ENCODE results near the gene ANKIB1. TPM values are rescaled to one million over a fixed set of nuclear protein-coding genes. Genes with fewer than 3 reads are reported as not detected.
A peak's percentile ranks its signal among the peaks of the same experiment; 100 is the strongest.

Gene ANKIB1
- total and polyA plus RNA-seq, 2 donors (not counting 1 experiment from before 2014, with no cell fraction given), result 53.4 to 60.4 TPM

- Histone ChIP-seq H3K4me3 (replicated peaks in 1 of 4; ENCODE audit: control extremely low read depth in 1 of 4, insufficient read depth in 1 of 4, low read depth in 3 of 4, low read length in 4 of 4) (no peak overlapping the region), H3K4me2 (ENCODE audit: extremely low read depth, insufficient read depth, low read length) (no peak overlapping the region), H3K36me3 (ENCODE audit: control insufficient read depth, insufficient read depth, low read length) (no peaks in the 10 kb centered on the region), H3K9ac (ENCODE audit: insufficient read depth, low read length) (no peak overlapping the region), H4K20me1 (ENCODE audit: control insufficient read depth, extremely low read depth, insufficient read depth, low read length) (no peaks in the 10 kb centered on the region), H2AFZ (ENCODE audit: low read length) (no peak overlapping the region), H3K4me1 (ENCODE audit: control insufficient read depth, extremely low read depth, insufficient read depth, low read length) (no peaks in the 10 kb centered on the region), H3K27me3 (ENCODE audit: control insufficient read depth, insufficient read depth, low read length) (no peaks in the 10 kb centered on the region), H3K79me2 (ENCODE audit: control insufficient read depth, insufficient read depth, low read length) (no peaks in the 10 kb centered on the region), H3K9me3 (ENCODE audit: control insufficient read depth, insufficient read depth, low read depth, low read length) (no peaks in the 10 kb centered on the region), H3K27ac (ENCODE audit: insufficient read depth, low read length) (no peak overlapping the region)
- TF ChIP-seq EZH2 (IDR thresholded peaks at IDR 0.05; ENCODE audit: low read length, missing control alignments) (no peak), CTCF (conservative IDR thresholded peaks at IDR 0.05 in 1 of 2, IDR thresholded peaks at IDR 0.05 in 1 of 2; ENCODE audit: low read depth in 1 of 2, low read length in 2 of 2) (no peak)
- DNase-seq (ENCODE audit: low read depth in 2 of 2), result peak in 1 of 2 donors; percentile 21
Observed at GRCh38 chr7:92306153-92306552, 60.4 kb downstream of the ANKIB1 start.

GRCh38 chr7:92313055-92313454 is 67.3 kb downstream of the ANKIB1 start:
- TF ChIP-seq CTCF (conservative IDR thresholded peaks at IDR 0.05 in 1 of 2, IDR thresholded peaks at IDR 0.05 in 1 of 2; ENCODE audit: low read depth in 1 of 2, low read length in 2 of 2) (no peak), EZH2 (IDR thresholded peaks at IDR 0.05; ENCODE audit: low read length, missing control alignments) (no peak)
- H3K27me3 ChIP-seq (ENCODE audit: control insufficient read depth, insufficient read depth, low read length), result no peaks in the 10 kb centered on the region
- no peak overlapping the region for H3K9ac ChIP-seq (ENCODE audit: insufficient read depth, low read length)
- no peaks in the 10 kb centered on the region for H3K79me2 ChIP-seq (ENCODE audit: control insufficient read depth, insufficient read depth, low read length)
- H3K9me3 ChIP-seq (ENCODE audit: control insufficient read depth, insufficient read depth, low read depth, low read length), result no peaks in the 10 kb centered on the region
- no peak overlapping the region for H2AFZ ChIP-seq (ENCODE audit: low read length)
- DNase-seq (ENCODE audit: low read depth in 2 of 2), result no peak
- H3K27ac ChIP-seq (ENCODE audit: insufficient read depth, low read length), result no peak overlapping the region
- H4K20me1 ChIP-seq (ENCODE audit: control insufficient read depth, extremely low read depth, insufficient read depth, low read length), result no peaks in the 10 kb centered on the region
- no peaks in the 10 kb centered on the region for H3K4me1 ChIP-seq (ENCODE audit: control insufficient read depth, extremely low read depth, insufficient read depth, low read length)
- no peaks in the 10 kb centered on the region for H3K36me3 ChIP-seq (ENCODE audit: control insufficient read depth, insufficient read depth, low read length)
- no peak overlapping the region for H3K4me2 ChIP-seq (ENCODE audit: extremely low read depth, insufficient read depth, low read length)
- no peak overlapping the region for H3K4me3 ChIP-seq (replicated peaks in 1 of 4; ENCODE audit: control extremely low read depth in 1 of 4, insufficient read depth in 1 of 4, low read depth in 3 of 4, low read length in 4 of 4)

GRCh38 chr7:92319243-92319642 is 73.5 kb downstream of the ANKIB1 start:
- H3K79me2 ChIP-seq (ENCODE audit: control insufficient read depth, insufficient read depth, low read length), result no peaks in the 10 kb centered on the region
- no peak for DNase-seq (ENCODE audit: low read depth in 2 of 2)
- no peaks in the 10 kb centered on the region for H3K9me3 ChIP-seq (ENCODE audit: control insufficient read depth, insufficient read depth, low read depth, low read length)
- H3K4me2 ChIP-seq (ENCODE audit: extremely low read depth, insufficient read depth, low read length), result no peak overlapping the region
- H3K4me3 ChIP-seq (replicated peaks in 1 of 4; ENCODE audit: control extremely low read depth in 1 of 4, insufficient read depth in 1 of 4, low read depth in 3 of 4, low read length in 4 of 4), result no peak overlapping the region
- TF ChIP-seq CTCF (conservative IDR thresholded peaks at IDR 0.05 in 1 of 2, IDR thresholded peaks at IDR 0.05 in 1 of 2; ENCODE audit: low read depth in 1 of 2, low read length in 2 of 2) (no peak), EZH2 (IDR thresholded peaks at IDR 0.05; ENCODE audit: low read length, missing control alignments) (no peak)
- no peaks in the 10 kb centered on the region for H3K27me3 ChIP-seq (ENCODE audit: control insufficient read depth, insufficient read depth, low read length)
- H3K36me3 ChIP-seq (ENCODE audit: control insufficient read depth, insufficient read depth, low read length), result no peaks in the 10 kb centered on the region
- H4K20me1 ChIP-seq (ENCODE audit: control insufficient read depth, extremely low read depth, insufficient read depth, low read length), result no peaks in the 10 kb centered on the region
- no peak overlapping the region for H3K27ac ChIP-seq (ENCODE audit: insufficient read depth, low read length)
- no peak overlapping the region for H2AFZ ChIP-seq (ENCODE audit: low read length)
- H3K9ac ChIP-seq (ENCODE audit: insufficient read depth, low read length), result no peak overlapping the region
- H3K4me1 ChIP-seq (ENCODE audit: control insufficient read depth, extremely low read depth, insufficient read depth, low read length), result no peaks in the 10 kb centered on the region
